GM19324 (cell line): Measurements from ENCODE around the gene PARD3.
"Not testable (repeated sequence)": the region's sequence is repeated elsewhere in the genome, so short reads cannot be mapped to it uniquely, and the experiment has no call there.

Source experiments
- ATAC-seq: cut with Tn5 transposase; IDR thresholded peaks from one replicate; pipeline ENCODE4 v1.9.1; 2021; ENCODE audit warnings: mild to moderate bottlenecking, moderate library complexity; ENCODE audit not compliant: unreplicated experiment, low FRiP score

PARD3 gene

DNA sequence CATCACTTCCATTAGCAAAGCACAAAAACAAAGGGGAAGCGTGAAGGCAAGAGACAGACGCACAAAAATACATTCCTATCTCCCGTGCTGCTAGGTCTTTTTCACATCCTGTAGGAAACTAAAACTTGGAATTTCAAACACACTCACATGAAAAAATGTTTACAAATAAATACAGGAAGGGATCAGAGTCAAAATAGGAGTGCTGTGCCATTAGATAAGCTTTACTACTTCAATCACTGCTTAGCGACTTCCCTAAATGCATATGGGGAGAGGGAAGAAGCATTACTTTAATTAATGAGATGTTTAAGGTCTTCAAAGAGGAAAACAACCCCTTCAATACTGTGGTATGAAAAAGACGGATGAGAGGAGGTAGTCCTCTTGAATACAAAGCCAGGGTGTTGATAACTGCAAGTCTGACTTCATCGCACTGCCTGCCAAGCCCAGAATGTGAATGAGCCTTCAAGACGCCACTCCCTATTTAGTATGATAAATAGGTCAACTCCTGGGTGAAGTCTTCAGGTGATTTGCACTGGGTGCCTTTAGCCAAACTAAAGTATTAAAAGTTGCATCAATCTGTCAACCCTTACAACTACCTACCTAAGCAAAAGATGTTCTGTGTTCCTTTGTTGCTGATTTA lies 13.9 kb downstream of the PARD3 start:
- no peak for ATAC-seq

DNA sequence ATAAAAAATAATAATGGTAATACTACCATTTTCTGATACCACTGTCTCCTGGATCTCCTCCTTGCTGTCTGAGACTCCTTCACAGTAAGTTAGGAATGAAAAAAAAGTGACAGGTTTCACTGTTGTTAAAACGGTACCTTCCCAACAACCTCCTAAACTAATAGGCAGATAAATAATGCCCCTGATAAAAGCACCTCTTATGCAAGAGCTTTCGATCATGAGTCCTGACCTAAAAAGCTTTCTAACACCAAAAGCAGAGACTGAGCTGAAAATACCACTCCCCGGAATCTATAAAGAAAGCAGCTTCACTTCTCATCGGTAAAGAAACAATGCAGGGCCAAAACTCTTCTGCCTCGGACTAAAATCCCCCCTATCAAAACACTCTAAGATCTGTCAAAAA lies 14.5 kb downstream of the PARD3 start:
- no peak for ATAC-seq

DNA sequence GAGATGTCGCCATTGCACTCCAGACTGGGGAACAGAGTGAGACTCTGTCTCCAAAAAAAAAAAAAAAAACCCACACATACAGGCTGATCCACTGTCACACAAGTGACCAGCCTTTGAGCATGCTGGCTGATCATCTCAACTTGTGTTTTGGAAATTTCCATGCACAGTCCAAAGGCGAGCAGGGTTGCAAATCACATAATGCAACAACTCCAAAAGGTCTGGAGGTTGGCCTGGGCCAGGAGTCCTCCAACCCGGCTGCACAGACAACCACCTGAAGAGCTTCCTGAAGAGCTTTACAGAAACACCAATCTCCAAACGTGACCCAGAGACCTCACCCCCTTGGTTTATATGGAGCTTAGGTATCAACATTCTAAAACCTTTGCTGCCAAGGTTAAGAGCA lies 16.4 kb downstream of the PARD3 start:
- ATAC-seq, result no peak

DNA sequence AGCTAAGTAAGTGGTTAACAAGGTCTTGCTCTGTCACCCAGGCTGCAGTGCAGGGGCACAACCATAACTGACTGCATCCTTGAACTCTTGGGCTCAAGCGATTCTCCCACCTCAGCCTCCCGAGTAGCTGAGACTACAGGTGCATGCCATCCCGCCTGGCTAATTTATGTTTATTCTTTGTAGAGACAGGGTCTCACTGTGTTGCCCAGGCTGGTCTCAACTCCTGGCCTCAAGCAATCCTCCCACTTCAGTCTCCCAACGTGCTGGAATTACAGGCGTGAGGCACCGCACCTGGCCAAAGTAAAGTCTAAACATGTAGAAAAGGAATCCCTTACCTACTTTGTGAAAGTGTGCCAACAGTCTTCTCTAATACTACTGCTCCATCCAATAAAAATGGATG lies 17.9 kb downstream of the PARD3 start:
- no peak for ATAC-seq

DNA sequence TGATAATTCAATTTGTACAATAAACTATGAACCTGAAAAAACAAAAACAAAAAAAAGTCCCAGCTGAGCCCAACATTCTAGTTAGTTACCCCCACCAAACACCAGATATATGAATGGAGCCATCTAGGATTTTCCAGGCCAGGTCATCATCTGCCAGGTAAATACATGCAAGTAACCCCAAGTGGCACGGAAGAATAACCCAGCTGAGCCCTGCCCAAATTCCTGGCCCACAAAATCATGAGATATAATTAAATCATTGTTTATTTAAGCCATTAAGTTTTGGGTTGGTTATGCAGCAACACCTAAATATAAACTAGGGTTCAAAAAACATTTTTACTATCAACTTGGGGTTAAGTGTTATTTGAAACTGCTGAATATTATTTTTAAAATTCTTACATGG lies 19.0 kb downstream of the PARD3 start:
- ATAC-seq, result no peak

DNA sequence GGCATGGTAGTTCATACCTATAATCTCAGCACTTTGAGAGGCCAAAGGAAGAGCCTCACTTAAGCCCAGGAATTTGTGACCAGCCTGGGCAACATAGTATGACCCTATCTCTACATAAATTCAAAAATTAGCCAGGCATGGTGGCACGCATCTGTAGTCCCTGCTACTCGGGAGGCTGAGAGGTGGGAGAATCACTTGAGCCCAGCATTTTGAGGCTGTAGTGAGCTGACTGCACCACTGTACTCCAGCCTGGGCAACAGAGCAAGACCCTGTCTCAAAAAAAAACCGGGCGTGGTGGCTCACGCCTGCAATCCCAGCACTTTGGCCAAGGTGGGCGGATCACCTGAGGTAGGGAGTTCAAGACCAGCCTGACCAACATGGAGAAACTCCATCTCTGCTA lies 19.8 kb downstream of the PARD3 start:
- ATAC-seq, result no peak

DNA sequence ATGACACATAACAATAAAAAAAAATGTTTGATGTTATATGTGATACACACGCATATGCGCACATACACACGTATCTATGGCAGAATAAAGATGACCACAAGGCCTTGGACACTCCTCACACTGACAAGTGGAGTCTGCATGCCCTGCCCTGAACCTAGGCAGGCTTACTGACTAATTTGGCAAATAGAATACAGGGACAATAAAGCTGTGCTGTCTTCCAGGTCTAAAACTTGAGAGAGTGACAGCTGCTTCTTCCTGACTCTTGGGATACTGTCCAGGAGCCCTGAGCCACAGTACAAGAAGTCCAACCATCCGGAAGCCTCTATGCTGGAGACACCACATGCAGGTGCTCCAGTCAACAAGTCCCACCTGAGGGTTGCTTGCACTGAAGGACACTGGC lies 20.3 kb downstream of the PARD3 start:
- ATAC-seq, result no peak

DNA sequence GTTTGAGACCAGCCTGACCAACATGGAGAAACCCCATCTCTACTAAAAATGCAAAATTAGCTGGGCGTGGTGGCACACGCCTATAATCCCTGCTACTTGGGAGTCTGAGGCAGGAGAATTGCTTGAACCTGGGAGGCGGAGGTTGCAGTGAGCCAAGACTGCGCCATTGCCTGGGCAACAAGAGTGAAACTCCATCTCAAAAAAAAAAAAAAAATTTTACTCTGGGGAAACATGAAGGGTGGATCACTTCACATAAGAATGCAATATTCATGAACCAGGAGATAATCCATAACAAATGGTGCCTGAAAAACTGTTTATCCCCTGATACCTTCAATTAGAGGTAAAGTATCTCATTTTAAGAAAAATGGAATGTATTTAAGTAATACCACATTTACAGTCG lies 21.5 kb downstream of the PARD3 start:
- ATAC-seq, result not testable (repeated sequence)

DNA sequence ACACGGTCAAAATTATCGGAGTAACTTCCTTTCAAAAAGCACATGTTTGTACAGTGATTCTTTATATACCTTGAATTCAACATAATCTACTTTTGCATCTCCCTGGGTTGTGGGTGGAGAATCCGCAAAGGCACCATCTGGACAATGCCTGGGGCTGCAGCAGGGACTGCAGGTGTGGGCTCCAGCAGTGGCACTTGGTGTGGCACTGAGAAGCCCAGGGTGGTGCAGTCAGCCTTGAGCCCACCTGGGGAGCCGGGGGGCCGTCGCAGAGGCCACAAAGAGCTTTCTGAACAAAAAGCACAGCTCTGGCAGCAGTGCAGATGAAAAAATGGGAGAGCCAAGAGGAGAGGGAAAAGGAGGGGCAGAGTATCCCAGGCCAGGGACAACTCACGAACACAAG lies 22.2 kb downstream of the PARD3 start:
- no peak for ATAC-seq

DNA sequence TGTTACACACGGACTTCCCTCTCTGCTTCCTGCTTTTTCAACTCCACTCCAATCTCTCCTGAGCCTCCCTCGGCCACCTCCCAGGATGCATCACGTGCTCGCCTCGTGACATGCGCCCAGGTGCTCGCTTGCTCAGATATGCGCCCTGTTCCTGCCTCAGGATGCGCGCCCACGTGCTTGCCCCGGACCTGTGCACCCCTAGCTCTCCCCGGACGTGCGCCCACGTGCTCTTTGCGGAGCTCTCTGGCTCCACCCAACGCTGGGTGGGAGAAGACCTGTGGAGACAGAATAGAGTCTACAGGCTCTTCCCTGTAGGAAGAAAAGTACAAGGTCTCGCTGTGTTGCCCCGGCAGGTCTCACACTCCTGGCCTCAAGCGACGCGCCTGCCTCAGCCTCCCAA lies 23.1 kb downstream of the PARD3 start:
- ATAC-seq, result no peak

DNA sequence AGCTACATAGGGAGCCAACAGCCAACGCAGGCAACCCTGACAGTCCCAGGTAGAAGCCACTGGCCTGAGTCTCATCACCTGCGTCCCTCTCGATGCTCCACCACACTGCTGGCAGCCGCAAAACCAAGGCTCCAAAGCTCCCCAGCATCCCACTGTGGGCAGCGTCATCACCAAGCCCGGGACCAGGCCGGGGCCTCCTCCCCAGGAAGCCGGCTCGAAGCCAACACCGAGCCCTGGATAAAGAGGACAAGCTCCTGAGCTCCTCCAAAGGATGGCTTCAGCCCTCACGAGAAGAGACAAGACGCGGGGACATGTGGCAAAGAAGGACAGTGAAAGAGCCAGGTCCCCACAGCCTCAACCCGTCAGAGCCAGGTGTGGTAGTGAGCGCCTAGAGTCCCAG lies 23.9 kb downstream of the PARD3 start:
- ATAC-seq, result no peak

DNA sequence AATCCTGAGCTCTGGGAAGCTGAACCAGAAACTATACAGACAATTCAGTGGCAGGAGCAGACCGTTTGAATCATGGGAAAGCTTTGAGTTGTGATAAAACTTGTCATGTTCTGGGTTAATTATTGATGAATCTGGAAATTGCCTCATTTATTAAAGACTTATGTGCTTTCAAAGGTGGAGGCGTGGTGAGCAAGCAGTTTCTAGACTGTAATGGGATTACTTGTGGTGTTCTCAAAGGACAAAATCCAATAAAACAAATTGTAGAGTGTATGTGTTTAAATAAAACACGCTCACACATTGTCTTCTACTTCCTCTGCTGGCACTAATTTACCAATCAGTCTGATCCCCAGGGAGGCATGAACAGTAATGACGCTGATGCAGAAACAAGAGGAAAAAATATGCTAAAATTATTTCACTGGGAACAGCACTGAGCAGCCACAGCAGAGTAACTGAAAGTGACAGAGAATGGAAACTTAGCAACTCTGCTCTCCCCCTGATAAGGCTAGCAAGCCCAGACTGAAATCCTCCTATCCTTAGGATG lies 25.1 kb downstream of the PARD3 start:
- no peak for ATAC-seq

DNA sequence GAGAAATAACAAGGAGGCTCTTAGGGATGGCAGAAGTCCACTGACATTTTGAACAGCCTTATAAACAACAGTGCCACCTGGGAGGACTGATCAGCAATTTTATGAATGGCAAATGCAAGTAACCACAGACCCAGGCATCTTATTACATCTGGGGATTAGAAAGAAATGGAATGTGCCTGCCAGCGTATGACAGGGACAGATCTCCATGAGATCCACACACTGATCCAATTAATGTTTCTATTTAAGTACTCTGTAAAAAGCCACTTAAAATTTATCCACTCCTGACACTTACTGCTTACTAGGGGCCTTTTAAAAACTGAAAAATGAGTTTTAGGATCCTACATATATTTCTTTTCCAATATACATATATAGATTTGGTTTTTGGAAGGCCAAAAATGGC lies 28.6 kb downstream of the PARD3 start:
- no peak for ATAC-seq

DNA sequence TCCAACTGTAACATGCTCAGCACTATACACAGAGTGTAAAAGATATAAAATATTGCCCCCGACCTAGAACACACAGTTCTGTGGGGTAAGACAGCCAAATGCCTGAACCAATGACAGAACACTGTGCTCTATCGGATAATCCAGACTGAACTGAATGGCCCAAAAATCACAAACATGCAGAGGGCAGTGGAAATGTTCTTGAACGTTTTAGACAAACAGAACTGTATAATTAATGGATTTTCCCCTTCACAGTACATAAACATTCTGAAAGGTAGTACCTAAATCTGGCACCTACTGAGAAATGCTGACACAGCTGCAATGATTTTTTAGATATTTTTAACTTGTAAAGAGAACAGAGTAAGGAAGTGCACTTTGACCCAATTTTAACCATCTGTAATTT lies 33.4 kb downstream of the PARD3 start:
- no peak for ATAC-seq

DNA sequence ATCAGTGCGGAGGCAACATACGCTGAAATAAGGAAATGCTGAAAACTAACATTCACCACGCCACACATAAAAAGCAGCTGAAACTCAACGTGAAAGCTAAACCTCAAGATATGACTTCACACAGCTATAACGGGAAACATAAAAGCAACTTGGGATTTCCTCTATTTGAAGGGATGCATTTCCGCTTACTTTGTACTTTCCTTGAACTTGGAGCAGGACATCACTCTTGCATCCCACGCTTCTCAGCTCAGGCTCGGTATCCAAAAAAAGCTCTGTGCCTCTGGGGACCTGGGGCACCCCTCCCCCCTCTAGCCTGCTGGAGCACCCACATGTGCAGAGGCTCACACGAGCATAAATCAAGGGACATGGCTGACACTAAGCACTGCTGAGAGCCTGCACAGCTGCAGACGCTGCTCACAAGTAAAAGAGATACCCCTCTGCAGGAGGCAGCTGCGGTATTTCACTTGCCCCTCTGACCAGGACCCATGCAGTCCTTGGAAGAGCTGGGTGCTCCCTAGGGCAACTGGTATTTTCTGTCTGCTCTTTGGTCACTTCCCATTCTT lies 34.2 kb downstream of the PARD3 start:
- ATAC-seq, result peak; percentile 62

DNA sequence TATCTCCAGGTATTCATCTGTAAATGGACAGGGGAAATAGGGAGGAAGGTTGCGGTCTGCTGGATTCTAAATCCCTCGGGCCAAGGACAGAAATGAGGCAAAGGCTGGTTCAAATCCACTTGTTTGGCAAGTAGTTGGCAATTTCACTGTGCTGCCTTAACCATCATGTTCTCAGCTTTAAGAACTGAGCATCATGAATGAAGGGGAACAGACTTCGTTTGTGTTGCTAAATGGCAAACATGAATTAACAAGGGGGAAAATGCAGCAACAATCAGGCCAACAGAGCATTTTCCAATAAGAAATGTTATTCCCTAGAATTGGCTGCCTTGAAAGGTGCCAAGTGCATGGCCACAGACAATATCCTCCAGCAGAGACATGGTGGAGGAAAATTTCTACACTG lies 36.9 kb downstream of the PARD3 start:
- no peak for ATAC-seq

DNA sequence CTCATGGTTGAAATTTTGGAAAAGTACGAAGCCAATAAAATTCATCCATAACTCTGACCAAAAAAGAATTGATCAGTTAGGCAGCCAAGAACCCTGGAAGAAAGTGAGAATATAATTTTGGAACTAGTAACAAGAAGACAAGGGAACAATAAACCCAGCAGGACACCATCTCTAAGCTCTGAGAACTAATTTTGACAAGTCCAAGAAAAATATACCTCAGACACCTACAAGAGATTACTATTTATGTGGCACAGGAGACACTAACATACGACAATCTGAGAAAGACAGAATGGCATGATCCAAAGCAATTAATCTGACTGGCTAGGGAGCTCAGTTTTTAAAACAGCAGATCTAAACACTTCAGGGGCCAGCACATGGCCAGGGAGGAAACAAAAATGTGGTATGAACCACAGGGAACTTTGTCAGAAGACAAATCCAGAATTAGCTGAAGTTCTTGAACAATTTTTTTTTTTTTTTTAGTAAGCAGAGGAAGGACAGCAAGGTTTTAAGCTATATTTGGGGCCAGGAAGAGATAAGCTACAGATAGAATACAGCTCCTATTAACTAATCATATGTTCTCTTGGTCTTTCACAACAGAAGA lies 38.9 kb downstream of the PARD3 start:
- no peak for ATAC-seq

DNA sequence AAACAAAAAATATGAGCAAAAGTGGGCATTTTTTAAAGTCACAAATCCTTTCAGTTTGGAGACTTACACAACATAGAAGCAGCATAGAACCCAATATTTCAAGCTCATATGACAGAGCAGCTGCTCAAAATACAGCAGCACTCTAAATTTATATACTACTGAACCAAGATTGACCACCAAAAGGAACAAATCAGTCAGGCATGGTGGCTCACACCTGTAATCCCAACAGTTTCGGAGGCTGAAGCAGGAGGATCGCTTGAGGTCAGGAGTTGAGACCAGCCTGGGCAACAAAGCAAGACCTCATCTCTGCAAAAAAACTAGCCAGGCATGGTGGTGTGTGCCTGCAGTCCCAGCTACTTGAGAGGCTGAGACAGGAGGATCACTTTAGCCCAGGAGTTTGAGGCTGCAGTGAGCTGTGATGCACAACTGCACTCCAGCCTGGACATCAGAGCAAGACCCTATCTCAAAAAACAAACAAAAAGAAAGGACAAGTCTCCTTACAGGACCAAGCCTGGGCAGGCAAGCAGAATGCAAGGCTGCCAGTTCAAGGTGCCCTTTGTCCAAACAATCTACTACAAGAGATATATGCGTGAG lies 40.0 kb downstream of the PARD3 start:
- ATAC-seq, result no peak

DNA sequence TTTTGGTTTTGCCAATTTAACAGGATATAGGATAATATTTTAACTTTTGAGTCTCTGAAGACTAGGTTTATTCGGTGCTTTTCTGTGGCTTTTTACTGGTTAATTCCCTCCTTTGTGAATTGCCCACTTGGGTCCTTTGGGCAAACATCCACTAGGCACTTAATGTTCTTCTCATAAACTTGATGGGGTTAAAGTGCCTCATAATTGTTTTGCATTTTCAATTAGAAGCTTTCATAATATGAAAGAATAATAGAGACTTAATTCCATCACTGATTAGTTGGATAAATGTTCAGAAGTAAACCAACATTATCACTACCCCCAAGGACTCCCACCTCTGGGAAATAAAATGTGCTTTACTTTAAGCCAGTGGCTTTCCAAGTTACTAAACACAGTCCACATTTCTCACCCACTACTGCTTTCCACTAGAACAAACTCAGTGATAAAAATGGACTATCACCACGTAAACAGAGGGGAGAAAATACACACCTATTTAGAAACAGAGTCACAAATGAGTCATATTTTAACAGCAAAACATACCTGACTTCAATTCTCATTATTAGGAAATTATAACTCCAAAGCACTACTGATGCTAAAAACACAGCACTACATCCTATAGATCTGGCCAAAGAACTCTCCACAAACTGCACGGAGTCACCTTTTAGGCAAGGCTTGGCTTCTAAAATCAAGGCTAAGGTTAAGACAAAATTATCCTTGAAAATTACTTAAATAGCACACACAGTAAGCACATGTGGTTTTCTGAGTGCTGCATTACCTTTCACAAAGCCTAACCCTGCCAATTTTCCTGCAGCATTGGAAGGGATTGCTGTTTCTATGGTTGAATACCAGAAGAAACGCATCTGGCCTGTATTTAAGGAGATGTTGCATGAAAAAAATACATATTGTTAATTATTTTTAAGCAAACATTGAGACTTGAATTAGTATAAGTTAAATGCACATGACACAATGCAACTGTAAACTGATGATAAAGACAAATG lies 41.2 kb downstream of the PARD3 start:
- no peak for ATAC-seq

DNA sequence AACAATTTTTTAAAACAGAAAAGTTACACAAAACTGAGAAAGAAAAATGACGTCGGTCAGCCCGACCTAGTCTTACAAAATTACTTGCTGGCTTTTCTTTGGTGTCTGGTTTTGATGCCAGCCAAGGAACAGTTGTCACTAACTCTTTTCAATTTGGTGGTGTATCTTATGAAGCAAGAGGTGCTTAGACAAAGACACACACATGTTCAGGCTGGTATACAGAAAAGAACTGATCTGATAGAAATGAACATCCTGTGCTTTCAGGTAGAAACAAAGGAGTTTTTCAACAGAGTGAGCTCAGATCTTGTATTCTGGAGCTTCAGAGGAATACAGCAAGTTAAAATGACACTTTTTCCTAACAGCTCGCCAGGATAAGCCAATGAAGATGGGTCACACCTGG lies 43.6 kb downstream of the PARD3 start:
- no peak for ATAC-seq

DNA sequence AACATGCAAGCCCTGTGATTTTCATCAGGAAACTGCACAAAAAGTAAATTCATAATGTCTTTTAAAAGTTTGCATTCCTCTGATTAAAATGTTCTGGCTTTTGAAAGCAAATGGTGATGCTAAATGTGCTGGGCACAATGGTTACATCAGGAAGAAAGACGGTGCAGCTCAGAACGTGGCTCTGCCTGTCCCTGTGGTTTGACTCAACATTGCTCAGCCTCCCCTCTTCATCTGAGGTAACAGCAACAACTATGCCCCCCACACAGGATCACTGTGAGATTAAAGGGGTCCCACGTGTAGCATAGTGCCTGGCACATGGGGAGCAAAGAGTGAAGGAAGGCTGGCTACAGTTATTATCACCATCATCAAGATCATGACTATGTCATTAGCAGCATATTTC lies 44.0 kb downstream of the PARD3 start:
- no peak for ATAC-seq
